GM19467 (cell line): Measurements from ENCODE around the gene NPY1R.

Source experiments
- ATAC-seq: cut with Tn5 transposase; IDR thresholded peaks from one replicate; pipeline ENCODE4 v1.9.1; 2021; ENCODE audit warnings: mild to moderate bottlenecking, moderate library complexity; ENCODE audit not compliant: unreplicated experiment

NPY1R gene

GRCh38 chr4:163280703-163281519 lies 51.5 kb downstream of the NPY1R start:
- ATAC-seq = no peak

GRCh38 chr4:163279713-163280112 lies 52.7 kb downstream of the NPY1R start:
- no peak for ATAC-seq

- no peak for ATAC-seq
These were observed 57.5 kb downstream of the NPY1R start for GRCh38 chr4:163274861-163275260.
